ENCODE measurements around the gene SWT1.

DNA sequence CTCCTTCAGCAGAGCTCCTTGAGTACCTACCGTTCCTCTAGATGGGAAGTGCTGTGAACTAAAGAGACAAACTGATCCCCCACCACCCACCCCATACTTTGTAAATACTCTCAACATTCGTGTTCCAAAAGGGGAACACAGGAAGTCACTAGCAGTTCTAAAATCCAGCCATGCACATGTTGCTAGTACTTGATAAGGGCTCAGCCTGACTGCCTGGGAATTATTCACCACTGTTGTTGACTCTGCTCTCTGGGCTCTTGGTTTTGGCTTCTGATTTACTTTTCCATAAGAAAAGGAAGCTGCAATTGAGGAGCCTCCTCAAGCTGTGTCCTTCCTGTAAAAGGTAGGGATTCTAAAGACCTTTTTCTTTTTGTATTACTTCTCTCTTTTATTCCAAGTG lies 92.6 kb downstream of the SWT1 start:
- TF ChIP-seq, protein P1, sequence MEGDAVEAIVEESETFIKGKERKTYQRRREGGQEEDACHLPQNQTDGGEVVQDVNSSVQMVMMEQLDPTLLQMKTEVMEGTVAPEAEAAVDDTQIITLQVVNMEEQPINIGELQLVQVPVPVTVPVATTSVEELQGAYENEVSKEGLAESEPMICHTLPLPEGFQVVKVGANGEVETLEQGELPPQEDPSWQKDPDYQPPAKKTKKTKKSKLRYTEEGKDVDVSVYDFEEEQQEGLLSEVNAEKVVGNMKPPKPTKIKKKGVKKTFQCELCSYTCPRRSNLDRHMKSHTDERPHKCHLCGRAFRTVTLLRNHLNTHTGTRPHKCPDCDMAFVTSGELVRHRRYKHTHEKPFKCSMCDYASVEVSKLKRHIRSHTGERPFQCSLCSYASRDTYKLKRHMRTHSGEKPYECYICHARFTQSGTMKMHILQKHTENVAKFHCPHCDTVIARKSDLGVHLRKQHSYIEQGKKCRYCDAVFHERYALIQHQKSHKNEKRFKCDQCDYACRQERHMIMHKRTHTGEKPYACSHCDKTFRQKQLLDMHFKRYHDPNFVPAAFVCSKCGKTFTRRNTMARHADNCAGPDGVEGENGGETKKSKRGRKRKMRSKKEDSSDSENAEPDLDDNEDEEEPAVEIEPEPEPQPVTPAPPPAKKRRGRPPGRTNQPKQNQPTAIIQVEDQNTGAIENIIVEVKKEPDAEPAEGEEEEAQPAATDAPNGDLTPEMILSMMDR (conservative IDR thresholded peaks at IDR 0.05; ENCODE audit: low read length), result no peak
- TF ChIP-seq EZH2phosphoT487 (IDR thresholded peaks at IDR 0.05; ENCODE audit: borderline replicate concordance), result no peak

All from Loucy (cell line).